Measurements from ENCODE around the gene KRT25.

DNA sequence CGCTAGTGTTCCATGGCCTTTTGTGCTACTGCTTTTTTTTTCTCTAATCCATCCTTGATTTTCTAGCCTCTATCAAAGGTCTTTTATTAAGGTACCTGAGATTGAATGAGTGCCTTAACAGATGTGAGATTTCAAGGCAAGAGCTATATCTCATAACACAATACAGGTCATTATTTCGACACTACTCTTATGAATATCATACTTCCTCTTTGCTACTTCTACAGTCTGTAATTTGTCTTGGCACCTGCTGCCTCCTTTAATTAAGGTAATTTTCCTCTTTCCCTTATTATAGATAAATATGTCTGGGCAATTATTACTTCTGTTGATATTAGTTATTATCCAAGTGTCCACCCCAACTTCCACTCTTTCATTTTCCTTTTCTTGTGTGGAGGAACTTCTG is 39.3 kb upstream of the KRT25 start:
- TF ChIP-seq EZH2 (IDR thresholded peaks at IDR 0.05) (no peak), POLR2AphosphoS5 (IDR thresholded peaks at IDR 0.05; ENCODE audit: low read depth, low read length) (no peak), POLR2A (IDR thresholded peaks at IDR 0.05; ENCODE audit: borderline replicate concordance, extremely low read depth, insufficient read depth, insufficient read length) (no peak), YY1 (IDR thresholded peaks at IDR 0.05; ENCODE audit: extremely low read depth, insufficient replicate concordance, low read depth, low read length) (no peak)
- TF ChIP-seq, protein P1, sequence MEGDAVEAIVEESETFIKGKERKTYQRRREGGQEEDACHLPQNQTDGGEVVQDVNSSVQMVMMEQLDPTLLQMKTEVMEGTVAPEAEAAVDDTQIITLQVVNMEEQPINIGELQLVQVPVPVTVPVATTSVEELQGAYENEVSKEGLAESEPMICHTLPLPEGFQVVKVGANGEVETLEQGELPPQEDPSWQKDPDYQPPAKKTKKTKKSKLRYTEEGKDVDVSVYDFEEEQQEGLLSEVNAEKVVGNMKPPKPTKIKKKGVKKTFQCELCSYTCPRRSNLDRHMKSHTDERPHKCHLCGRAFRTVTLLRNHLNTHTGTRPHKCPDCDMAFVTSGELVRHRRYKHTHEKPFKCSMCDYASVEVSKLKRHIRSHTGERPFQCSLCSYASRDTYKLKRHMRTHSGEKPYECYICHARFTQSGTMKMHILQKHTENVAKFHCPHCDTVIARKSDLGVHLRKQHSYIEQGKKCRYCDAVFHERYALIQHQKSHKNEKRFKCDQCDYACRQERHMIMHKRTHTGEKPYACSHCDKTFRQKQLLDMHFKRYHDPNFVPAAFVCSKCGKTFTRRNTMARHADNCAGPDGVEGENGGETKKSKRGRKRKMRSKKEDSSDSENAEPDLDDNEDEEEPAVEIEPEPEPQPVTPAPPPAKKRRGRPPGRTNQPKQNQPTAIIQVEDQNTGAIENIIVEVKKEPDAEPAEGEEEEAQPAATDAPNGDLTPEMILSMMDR (IDR thresholded peaks at IDR 0.05 in 2 of 3, conservative IDR thresholded peaks at IDR 0.05 in 1 of 3; ENCODE audit: borderline replicate concordance in 1 of 3, insufficient read depth in 1 of 3, low read depth in 2 of 3, low read length in 2 of 3) = no peak
- TF ChIP-seq, protein P2, sequence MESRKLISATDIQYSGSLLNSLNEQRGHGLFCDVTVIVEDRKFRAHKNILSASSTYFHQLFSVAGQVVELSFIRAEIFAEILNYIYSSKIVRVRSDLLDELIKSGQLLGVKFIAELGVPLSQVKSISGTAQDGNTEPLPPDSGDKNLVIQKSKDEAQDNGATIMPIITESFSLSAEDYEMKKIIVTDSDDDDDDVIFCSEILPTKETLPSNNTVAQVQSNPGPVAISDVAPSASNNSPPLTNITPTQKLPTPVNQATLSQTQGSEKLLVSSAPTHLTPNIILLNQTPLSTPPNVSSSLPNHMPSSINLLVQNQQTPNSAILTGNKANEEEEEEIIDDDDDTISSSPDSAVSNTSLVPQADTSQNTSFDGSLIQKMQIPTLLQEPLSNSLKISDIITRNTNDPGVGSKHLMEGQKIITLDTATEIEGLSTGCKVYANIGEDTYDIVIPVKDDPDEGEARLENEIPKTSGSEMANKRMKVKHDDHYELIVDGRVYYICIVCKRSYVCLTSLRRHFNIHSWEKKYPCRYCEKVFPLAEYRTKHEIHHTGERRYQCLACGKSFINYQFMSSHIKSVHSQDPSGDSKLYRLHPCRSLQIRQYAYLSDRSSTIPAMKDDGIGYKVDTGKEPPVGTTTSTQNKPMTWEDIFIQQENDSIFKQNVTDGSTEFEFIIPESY (IDR thresholded peaks at IDR 0.05; ENCODE audit: extremely low read depth, insufficient replicate concordance, low read length) = no peak
- TF ChIP-seq, protein P3, sequence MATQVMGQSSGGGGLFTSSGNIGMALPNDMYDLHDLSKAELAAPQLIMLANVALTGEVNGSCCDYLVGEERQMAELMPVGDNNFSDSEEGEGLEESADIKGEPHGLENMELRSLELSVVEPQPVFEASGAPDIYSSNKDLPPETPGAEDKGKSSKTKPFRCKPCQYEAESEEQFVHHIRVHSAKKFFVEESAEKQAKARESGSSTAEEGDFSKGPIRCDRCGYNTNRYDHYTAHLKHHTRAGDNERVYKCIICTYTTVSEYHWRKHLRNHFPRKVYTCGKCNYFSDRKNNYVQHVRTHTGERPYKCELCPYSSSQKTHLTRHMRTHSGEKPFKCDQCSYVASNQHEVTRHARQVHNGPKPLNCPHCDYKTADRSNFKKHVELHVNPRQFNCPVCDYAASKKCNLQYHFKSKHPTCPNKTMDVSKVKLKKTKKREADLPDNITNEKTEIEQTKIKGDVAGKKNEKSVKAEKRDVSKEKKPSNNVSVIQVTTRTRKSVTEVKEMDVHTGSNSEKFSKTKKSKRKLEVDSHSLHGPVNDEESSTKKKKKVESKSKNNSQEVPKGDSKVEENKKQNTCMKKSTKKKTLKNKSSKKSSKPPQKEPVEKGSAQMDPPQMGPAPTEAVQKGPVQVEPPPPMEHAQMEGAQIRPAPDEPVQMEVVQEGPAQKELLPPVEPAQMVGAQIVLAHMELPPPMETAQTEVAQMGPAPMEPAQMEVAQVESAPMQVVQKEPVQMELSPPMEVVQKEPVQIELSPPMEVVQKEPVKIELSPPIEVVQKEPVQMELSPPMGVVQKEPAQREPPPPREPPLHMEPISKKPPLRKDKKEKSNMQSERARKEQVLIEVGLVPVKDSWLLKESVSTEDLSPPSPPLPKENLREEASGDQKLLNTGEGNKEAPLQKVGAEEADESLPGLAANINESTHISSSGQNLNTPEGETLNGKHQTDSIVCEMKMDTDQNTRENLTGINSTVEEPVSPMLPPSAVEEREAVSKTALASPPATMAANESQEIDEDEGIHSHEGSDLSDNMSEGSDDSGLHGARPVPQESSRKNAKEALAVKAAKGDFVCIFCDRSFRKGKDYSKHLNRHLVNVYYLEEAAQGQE (IDR thresholded peaks at IDR 0.05; ENCODE audit: low read depth) = no peak

Measured in HCT116 (cell line).